Osteoblast (primary cell): ENCODE measurements around the gene PLVAP. TPM values are rescaled to one million over a fixed set of nuclear protein-coding genes. Genes with fewer than 3 reads are reported as not detected.

Source experiments
- DNase-seq: peaks from one replicate; pipeline ENCODE4 v3.0.0; 2011; ENCODE audit warnings: low spot score, mixed read lengths; ENCODE audit not compliant: insufficient read length; ENCODE audit errors: missing footprints
- H2AFZ ChIP-seq: 2 replicates; pipeline ENCODE4 v1.6.0; 2011; ENCODE audit warnings: mild to moderate bottlenecking, low read length
- H3K27ac ChIP-seq: 2 replicates; pipeline ENCODE4 v1.5.1; 2011; ENCODE audit warnings: mild to moderate bottlenecking, low read depth, low read length, moderate library complexity
- H3K27me3 ChIP-seq: 2 replicates; pipeline ENCODE4 v1.6.0; 2012; ENCODE audit warnings: mild to moderate bottlenecking, control low read depth, inconsistent platforms, low read length, moderate library complexity; ENCODE audit not compliant: insufficient read depth
- H3K36me3 ChIP-seq: 2 replicates; pipeline ENCODE4 v1.5.1; 2011; ENCODE audit warnings: mild to moderate bottlenecking, low read length, control low read depth, moderate library complexity; ENCODE audit not compliant: insufficient read depth
- H3K4me1 ChIP-seq: 2 replicates; pipeline ENCODE4 v1.5.1; 2011; ENCODE audit warnings: mild to moderate bottlenecking, low read length, control low read depth, moderate library complexity; ENCODE audit not compliant: insufficient read depth
- H3K4me2 ChIP-seq: 2 replicates; pipeline ENCODE4 v1.6.0; 2011; ENCODE audit warnings: mild to moderate bottlenecking, low read length; ENCODE audit not compliant: insufficient read depth
- H3K4me3 ChIP-seq: fragments of 200-600 bp; sonication (generic); 3 replicates; pipeline ENCODE4 v1.5.1; 2012; ENCODE audit warnings: mild to moderate bottlenecking, low read length, inconsistent platforms; ENCODE audit not compliant: insufficient read depth
- H3K79me2 ChIP-seq: 2 replicates; pipeline ENCODE4 v1.6.0; 2012; ENCODE audit warnings: mild to moderate bottlenecking, low read length, control low read depth, inconsistent platforms; ENCODE audit not compliant: insufficient read depth
- H3K9me3 ChIP-seq: 2 replicates; pipeline ENCODE4 v1.5.1; 2011; ENCODE audit warnings: low read depth, low read length, control low read depth
- H4K20me1 ChIP-seq: 2 replicates; pipeline ENCODE4 v1.6.0; 2012; ENCODE audit warnings: mild to moderate bottlenecking, low read length, control low read depth; ENCODE audit not compliant: insufficient read depth
- CTCF ChIP-seq: IDR thresholded peaks from 2 replicates; pipeline ENCODE4 v1.5.1; 2011; ENCODE audit warnings: mild to moderate bottlenecking, low read depth, low read length, moderate library complexity; ENCODE audit errors: extremely low read depth
- total RNA-seq: library from RNA; depleted of rRNA; stranded (reverse); fragments of >200 nt; gene quantifications from 2 replicates; pipeline ENCODE4 v1.2.3, GENCODE V29; 2012

Gene PLVAP
- total RNA-seq, 1 donor = not detected

DNA sequence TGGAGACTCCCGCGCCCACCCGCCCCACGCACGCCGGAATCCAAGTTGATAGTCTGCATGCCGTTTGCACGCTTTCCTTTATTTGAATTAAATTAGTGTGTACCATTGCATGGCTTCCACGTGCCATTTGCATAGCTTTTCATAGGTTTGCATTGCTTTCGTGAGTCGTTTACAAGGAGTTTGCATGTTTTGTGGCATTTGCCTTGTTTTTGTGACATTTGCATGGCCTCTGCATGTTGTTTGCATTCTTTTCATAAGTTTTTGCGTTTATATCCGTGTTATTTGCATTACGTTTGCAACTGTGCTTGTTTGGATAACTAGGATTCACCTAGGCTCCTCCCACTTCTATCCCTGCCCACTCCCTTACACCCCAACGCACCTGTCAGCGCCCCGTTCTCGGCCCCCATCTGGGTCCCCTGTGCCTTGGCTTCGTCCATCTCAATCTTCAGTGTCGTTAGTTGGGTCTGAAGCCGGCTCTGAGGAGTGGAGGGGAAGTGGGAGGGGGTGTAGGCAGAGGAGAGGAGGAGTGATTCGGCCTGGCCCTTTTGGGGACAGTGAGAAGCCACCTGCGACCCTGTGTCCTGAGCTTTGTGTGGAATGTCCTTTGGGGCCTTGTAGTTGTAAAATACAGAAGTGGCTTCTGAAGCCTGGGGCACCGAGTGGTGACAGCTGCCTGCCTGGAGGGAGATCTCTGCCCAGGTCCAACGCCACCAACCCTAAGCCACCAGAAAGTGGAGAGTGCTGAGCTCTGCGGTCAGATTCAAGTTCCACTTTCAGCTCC lies 14.4 kb upstream of the PLVAP start:
- no peaks in the 10 kb centered on the region for H4K20me1 ChIP-seq
- peak overlapping the region; percentile 80 for H2AFZ ChIP-seq
- H3K4me2 ChIP-seq = peak overlapping the region; percentile 92
- peak overlapping the region; percentile 41 for H3K4me3 ChIP-seq
- H3K27me3 ChIP-seq = peaks cover 21% of the 10 kb centered on the region
- DNase-seq = peak; percentile 82
- H3K27ac ChIP-seq = no peak overlapping the region
- H3K36me3 ChIP-seq = no peaks in the 10 kb centered on the region
- no peaks in the 10 kb centered on the region for H3K9me3 ChIP-seq
- H3K4me1 ChIP-seq = peaks cover 9% of the 10 kb centered on the region
- TF ChIP-seq CTCF = no peak
- no peaks in the 10 kb centered on the region for H3K79me2 ChIP-seq

- no peaks in the 10 kb centered on the region for H3K9me3 ChIP-seq
- H4K20me1 ChIP-seq = no peaks in the 10 kb centered on the region
- H3K4me1 ChIP-seq = peaks cover 9% of the 10 kb centered on the region
- peak overlapping the region; percentile 92 for H3K4me2 ChIP-seq
- peak; percentile 54 for TF ChIP-seq CTCF
- DNase-seq = peak; percentile 100
- H2AFZ ChIP-seq = peak overlapping the region; percentile 89
- no peaks in the 10 kb centered on the region for H3K79me2 ChIP-seq
- peak overlapping the region; percentile 69 for H3K4me3 ChIP-seq
- no peaks in the 10 kb centered on the region for H3K36me3 ChIP-seq
- H3K27me3 ChIP-seq = peaks cover 21% of the 10 kb centered on the region
- no peak overlapping the region for H3K27ac ChIP-seq
Measured at GRCh38 chr19:17390665-17391370, 13.7 kb upstream of the PLVAP start.

DNA sequence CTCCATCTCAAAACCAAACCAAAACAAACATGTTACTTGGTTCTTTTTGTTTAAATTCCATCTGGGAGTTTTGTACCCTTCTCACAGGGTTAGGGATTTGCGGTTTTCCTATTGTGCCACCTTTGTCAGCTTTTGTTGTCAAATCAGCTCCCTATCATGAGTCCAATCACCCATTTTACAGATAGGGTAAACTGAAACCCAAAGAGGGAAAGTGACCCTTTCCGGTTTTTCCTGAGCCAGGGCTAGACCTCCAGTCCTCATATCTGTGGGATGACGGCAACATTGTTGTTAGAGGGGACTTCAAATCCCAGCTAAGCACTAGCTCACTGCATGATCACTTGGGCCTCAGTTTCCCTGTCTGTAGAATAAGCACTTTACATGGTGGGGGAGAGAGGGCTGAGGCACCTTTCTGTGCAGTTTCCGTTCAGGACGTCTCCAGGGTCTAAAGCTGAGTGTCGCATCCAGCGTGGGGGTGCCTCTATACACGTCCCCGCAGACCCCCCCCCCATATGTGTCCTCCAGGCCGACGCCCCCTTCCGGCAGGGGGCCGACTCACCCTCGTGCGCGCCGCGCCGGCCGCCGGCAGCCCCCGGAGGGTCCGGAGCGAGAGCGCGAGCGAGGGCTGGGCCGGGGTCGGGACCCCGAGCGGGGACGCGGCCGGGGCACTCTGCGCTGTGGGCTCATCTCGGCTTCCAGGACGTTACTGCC lies 13.0 kb upstream of the PLVAP start:
- Histone ChIP-seq H3K27ac (no peak overlapping the region), H3K27me3 (peaks cover 21% of the 10 kb centered on the region), H4K20me1 (no peaks in the 10 kb centered on the region), H3K4me1 (peaks cover 9% of the 10 kb centered on the region), H3K4me2 (peak overlapping the region; percentile 92), H3K79me2 (no peaks in the 10 kb centered on the region), H3K4me3 (peak overlapping the region; percentile 69), H3K36me3 (no peaks in the 10 kb centered on the region), H3K9me3 (no peaks in the 10 kb centered on the region), H2AFZ (peak overlapping the region; percentile 89)
- TF ChIP-seq CTCF = no peak
- peak; percentile 43 for DNase-seq
